Stomach smooth muscle (tissue), 2 donors: ENCODE data around the gene CHCHD10.
"Not testable (repeated sequence)": the region's sequence is repeated elsewhere in the genome, so short reads cannot be mapped to it uniquely, and the experiment has no call there.

Source experiments
- H3K27ac ChIP-seq: one replicate; pipeline ENCODE4 v1.7.0; 2013; ENCODE audit warnings: mild to moderate bottlenecking, low read length, inconsistent platforms
- H3K27me3 ChIP-seq, 2 donors: one replicate each; pipeline ENCODE4 v1.7.0; 2013; ENCODE audit warnings: low read length in 2 of 2; ENCODE audit not compliant: insufficient read depth in 2 of 2, control insufficient read depth in 1 of 2
- H3K36me3 ChIP-seq, 2 donors: one replicate each; pipeline ENCODE4 v1.7.0; 2013; ENCODE audit warnings: low read length in 2 of 2; ENCODE audit not compliant: control insufficient read depth in 2 of 2, insufficient read depth in 2 of 2
- H3K4me1 ChIP-seq: one replicate; pipeline ENCODE4 v1.7.0; 2013; ENCODE audit warnings: low read length; ENCODE audit not compliant: control insufficient read depth, insufficient read depth
- H3K4me3 ChIP-seq, 2 donors: one replicate each; pipeline ENCODE4 v1.7.0; 2013; ENCODE audit warnings: low read length in 2 of 2
- H3K9ac ChIP-seq, 2 donors: one replicate each; pipeline ENCODE4 v1.7.0; 2013; ENCODE audit warnings: low read length in 2 of 2, mild to moderate bottlenecking in 1 of 2
- H3K9me3 ChIP-seq, 2 donors: one replicate each; pipeline ENCODE4 v1.7.0; 2013; ENCODE audit warnings: low read length in 2 of 2; ENCODE audit not compliant: control insufficient read depth in 2 of 2
- donor health status: healthy.
- donor health status: Pancreatic carcinoma.

Gene CHCHD10

GRCh38 chr22:23745791-23746190 lies 22.0 kb downstream of the CHCHD10 start:
- Histone ChIP-seq H3K27ac (no peak overlapping the region), H3K4me3 (no peak overlapping the region), H3K9me3 (peaks cover 0 to 9% of the 10 kb centered on the region in 2 donors), H3K4me1 (peaks cover 17% of the 10 kb centered on the region), H3K9ac (no peak overlapping the region), H3K27me3 (no peaks in the 10 kb centered on the region), H3K36me3 (peaks cover 29 to 31% of the 10 kb centered on the region in 2 donors)

GRCh38 chr22:23744485-23744884 lies 23.3 kb downstream of the CHCHD10 start:
- peaks cover 29 to 31% of the 10 kb centered on the region in 2 donors for H3K36me3 ChIP-seq
- H3K9ac ChIP-seq, result no peak overlapping the region
- H3K27me3 ChIP-seq, result no peaks in the 10 kb centered on the region
- peaks cover 9% of the 10 kb centered on the region for H3K4me1 ChIP-seq
- no peak overlapping the region for H3K4me3 ChIP-seq
- no peak overlapping the region for H3K27ac ChIP-seq
- H3K9me3 ChIP-seq, result peaks cover 0 to 9% of the 10 kb centered on the region in 2 donors

- H3K27ac ChIP-seq, result no peak overlapping the region
- no peak overlapping the region for H3K4me3 ChIP-seq
- peaks cover 9% of the 10 kb centered on the region for H3K4me1 ChIP-seq
- H3K27me3 ChIP-seq, result no peaks in the 10 kb centered on the region
- no peak overlapping the region for H3K9ac ChIP-seq
- peaks cover 0 to 9% of the 10 kb centered on the region in 2 donors for H3K9me3 ChIP-seq
- H3K36me3 ChIP-seq, result peaks cover 29 to 31% of the 10 kb centered on the region in 2 donors
Measured at GRCh38 chr22:23744001-23744400, 23.8 kb downstream of the CHCHD10 start.

- no peak overlapping the region for H3K27ac ChIP-seq
- peaks cover 9% of the 10 kb centered on the region for H3K4me1 ChIP-seq
- no peak overlapping the region for H3K4me3 ChIP-seq
- no peaks in the 10 kb centered on the region for H3K27me3 ChIP-seq
- H3K36me3 ChIP-seq, result peaks cover 29 to 31% of the 10 kb centered on the region in 2 donors
- peaks cover 0 to 9% of the 10 kb centered on the region in 2 donors for H3K9me3 ChIP-seq
- H3K9ac ChIP-seq, result no peak overlapping the region
Measured at GRCh38 chr22:23743303-23743705, 24.5 kb downstream of the CHCHD10 start.

GRCh38 chr22:23742505-23743264 lies 25.1 kb downstream of the CHCHD10 start:
- H3K36me3 ChIP-seq, result peaks cover 29 to 31% of the 10 kb centered on the region in 2 donors
- peaks cover 9% of the 10 kb centered on the region for H3K4me1 ChIP-seq
- H3K9me3 ChIP-seq, result peaks cover 0 to 9% of the 10 kb centered on the region in 2 donors
- no peaks in the 10 kb centered on the region for H3K27me3 ChIP-seq
- no peak overlapping the region for H3K9ac ChIP-seq
- no peak overlapping the region for H3K4me3 ChIP-seq
- H3K27ac ChIP-seq, result no peak overlapping the region

GRCh38 chr22:23737696-23738095 lies 30.1 kb downstream of the CHCHD10 start:
- H3K27ac ChIP-seq, result no peak overlapping the region
- no peak overlapping the region for H3K9ac ChIP-seq
- no peak overlapping the region for H3K4me3 ChIP-seq
- H3K4me1 ChIP-seq, result peaks cover 5% of the 10 kb centered on the region
- H3K9me3 ChIP-seq, result no peaks in the 10 kb centered on the region
- no peaks in the 10 kb centered on the region for H3K27me3 ChIP-seq
- H3K36me3 ChIP-seq, result peaks cover 3 to 9% of the 10 kb centered on the region in 2 donors

- H3K27me3 ChIP-seq, H3K9me3 ChIP-seq, H3K36me3 ChIP-seq, H3K27ac ChIP-seq, H3K4me3 ChIP-seq, H3K4me1 ChIP-seq, H3K9ac ChIP-seq: not testable (repeated sequence)
Measured at GRCh38 chr22:23728108-23728507, 39.7 kb downstream of the CHCHD10 start.

- Histone ChIP-seq H3K36me3 (no peaks in the 10 kb centered on the region), H3K4me1 (no peaks in the 10 kb centered on the region), H3K4me3 (no peak overlapping the region), H3K9ac (no peak overlapping the region), H3K9me3 (no peaks in the 10 kb centered on the region), H3K27me3 (peaks cover 0 to 3% of the 10 kb centered on the region in 2 donors), H3K27ac (no peak overlapping the region)
Measured at GRCh38 chr22:23722724-23723123, 45.0 kb downstream of the CHCHD10 start.

GRCh38 chr22:23722160-23722559 lies 45.6 kb downstream of the CHCHD10 start:
- no peak overlapping the region for H3K4me3 ChIP-seq
- H3K36me3 ChIP-seq, result no peaks in the 10 kb centered on the region
- peaks cover 4% of the 10 kb centered on the region for H3K4me1 ChIP-seq
- H3K27me3 ChIP-seq, result peaks cover 0 to 3% of the 10 kb centered on the region in 2 donors
- H3K27ac ChIP-seq, result no peak overlapping the region
- no peak overlapping the region for H3K9ac ChIP-seq
- no peaks in the 10 kb centered on the region for H3K9me3 ChIP-seq

GRCh38 chr22:23720855-23721254 lies 46.9 kb downstream of the CHCHD10 start:
- H3K4me3 ChIP-seq, result no peak overlapping the region
- H3K9ac ChIP-seq, result no peak overlapping the region
- no peaks in the 10 kb centered on the region for H3K9me3 ChIP-seq
- no peaks in the 10 kb centered on the region for H3K36me3 ChIP-seq
- no peak overlapping the region for H3K27ac ChIP-seq
- H3K27me3 ChIP-seq, result no peaks in the 10 kb centered on the region
- peaks cover 9% of the 10 kb centered on the region for H3K4me1 ChIP-seq
